ENCODE measurements around the gene PRKAG2.
"Not testable (repeated sequence)": the region's sequence is repeated elsewhere in the genome, so short reads cannot be mapped to it uniquely, and the experiment has no call there.

Gene PRKAG2

GRCh38 chr7:151590850-151591771 is 285.8 kb downstream of the PRKAG2 start:
- no peaks in the 10 kb centered on the region for H3K9me3 ChIP-seq (ENCODE audit: low read length)
- H3K4me1 ChIP-seq (ENCODE audit: insufficient read depth, low read length), result no peaks in the 10 kb centered on the region
- H2AFZ ChIP-seq (ENCODE audit: low read depth, low read length), result no peak overlapping the region
- no peak overlapping the region for H3K4me3 ChIP-seq (ENCODE audit: low read length)
- peaks cover 8% of the 10 kb centered on the region for H3K36me3 ChIP-seq (ENCODE audit: insufficient read depth, low read length)
- H3K27me3 ChIP-seq (ENCODE audit: insufficient read depth, low read length), result no peaks in the 10 kb centered on the region

- H3K4me3 ChIP-seq (ENCODE audit: low read length), result no peak overlapping the region
- peaks cover 8% of the 10 kb centered on the region for H3K36me3 ChIP-seq (ENCODE audit: insufficient read depth, low read length)
- no peak overlapping the region for H2AFZ ChIP-seq (ENCODE audit: low read depth, low read length)
- no peaks in the 10 kb centered on the region for H3K27me3 ChIP-seq (ENCODE audit: insufficient read depth, low read length)
- no peaks in the 10 kb centered on the region for H3K9me3 ChIP-seq (ENCODE audit: low read length)
- no peaks in the 10 kb centered on the region for H3K4me1 ChIP-seq (ENCODE audit: insufficient read depth, low read length)
These were observed 286.7 kb downstream of the PRKAG2 start for GRCh38 chr7:151590071-151590849.

- Histone ChIP-seq H3K27me3 (ENCODE audit: insufficient read depth, low read length) (no peaks in the 10 kb centered on the region), H3K9me3 (ENCODE audit: low read length) (no peaks in the 10 kb centered on the region), H3K36me3 (ENCODE audit: insufficient read depth, low read length) (peaks cover 6% of the 10 kb centered on the region), H2AFZ (ENCODE audit: low read depth, low read length) (no peak overlapping the region), H3K4me3 (ENCODE audit: low read length) (no peak overlapping the region), H3K4me1 (ENCODE audit: insufficient read depth, low read length) (no peaks in the 10 kb centered on the region)
These were observed 287.9 kb downstream of the PRKAG2 start for GRCh38 chr7:151588982-151589381.

- Histone ChIP-seq H3K4me3 (ENCODE audit: low read length) (no peak overlapping the region), H3K27me3 (ENCODE audit: insufficient read depth, low read length) (no peaks in the 10 kb centered on the region), H2AFZ (ENCODE audit: low read depth, low read length) (no peak overlapping the region), H3K9me3 (ENCODE audit: low read length) (no peaks in the 10 kb centered on the region), H3K4me1 (ENCODE audit: insufficient read depth, low read length) (no peaks in the 10 kb centered on the region), H3K36me3 (ENCODE audit: insufficient read depth, low read length) (peaks cover 4% of the 10 kb centered on the region)
These were observed 290.2 kb downstream of the PRKAG2 start for GRCh38 chr7:151586531-151587260.

GRCh38 chr7:151585744-151586393 is 291.0 kb downstream of the PRKAG2 start:
- no peaks in the 10 kb centered on the region for H3K4me1 ChIP-seq (ENCODE audit: insufficient read depth, low read length)
- no peak overlapping the region for H2AFZ ChIP-seq (ENCODE audit: low read depth, low read length)

GRCh38 chr7:151581741-151582140 is 295.2 kb downstream of the PRKAG2 start:
- H2AFZ ChIP-seq (ENCODE audit: low read depth, low read length), result no peak overlapping the region
- H3K9me3 ChIP-seq (ENCODE audit: low read length), result no peaks in the 10 kb centered on the region
- no peaks in the 10 kb centered on the region for H3K27me3 ChIP-seq (ENCODE audit: insufficient read depth, low read length)
- no peak overlapping the region for H3K4me3 ChIP-seq (ENCODE audit: low read length)
- no peaks in the 10 kb centered on the region for H3K36me3 ChIP-seq (ENCODE audit: insufficient read depth, low read length)
- H3K4me1 ChIP-seq (ENCODE audit: insufficient read depth, low read length), result no peaks in the 10 kb centered on the region

More at GRCh38 chr7:151585744-151586393, 291.0 kb downstream of the PRKAG2 start:
- Histone ChIP-seq H3K4me3 (ENCODE audit: low read length) (no peak overlapping the region), H3K36me3 (ENCODE audit: insufficient read depth, low read length) (no peaks in the 10 kb centered on the region), H3K9me3 (ENCODE audit: low read length) (no peaks in the 10 kb centered on the region), H3K27me3 (ENCODE audit: insufficient read depth, low read length) (no peaks in the 10 kb centered on the region)

- Histone ChIP-seq H3K9me3 (ENCODE audit: low read length) (no peaks in the 10 kb centered on the region), H2AFZ (ENCODE audit: low read depth, low read length) (no peak overlapping the region), H3K4me1 (ENCODE audit: insufficient read depth, low read length) (no peaks in the 10 kb centered on the region), H3K4me3 (ENCODE audit: low read length) (no peak overlapping the region), H3K36me3 (ENCODE audit: insufficient read depth, low read length) (no peaks in the 10 kb centered on the region), H3K27me3 (ENCODE audit: insufficient read depth, low read length) (no peaks in the 10 kb centered on the region)
These were observed 297.3 kb downstream of the PRKAG2 start for GRCh38 chr7:151579644-151580043.

- Histone ChIP-seq H3K9me3 (ENCODE audit: low read length) (no peaks in the 10 kb centered on the region), H2AFZ (ENCODE audit: low read depth, low read length) (no peak overlapping the region), H3K4me1 (ENCODE audit: insufficient read depth, low read length) (no peaks in the 10 kb centered on the region), H3K36me3 (ENCODE audit: insufficient read depth, low read length) (no peaks in the 10 kb centered on the region), H3K27me3 (ENCODE audit: insufficient read depth, low read length) (no peaks in the 10 kb centered on the region), H3K4me3 (ENCODE audit: low read length) (no peak overlapping the region)
These were observed 301.5 kb downstream of the PRKAG2 start for GRCh38 chr7:151575410-151575809.

- H2AFZ ChIP-seq (ENCODE audit: low read depth, low read length); H3K36me3 ChIP-seq (ENCODE audit: insufficient read depth, low read length); H3K4me3 ChIP-seq (ENCODE audit: low read length): not testable (repeated sequence)
These were observed 303.9 kb downstream of the PRKAG2 start for GRCh38 chr7:151573046-151573445.

GRCh38 chr7:151572136-151572535 is 304.8 kb downstream of the PRKAG2 start:
- Histone ChIP-seq H3K4me1 (ENCODE audit: insufficient read depth, low read length) (no peaks in the 10 kb centered on the region), H3K9me3 (ENCODE audit: low read length) (no peaks in the 10 kb centered on the region), H2AFZ (ENCODE audit: low read depth, low read length) (no peak overlapping the region), H3K4me3 (ENCODE audit: low read length) (no peak overlapping the region), H3K36me3 (ENCODE audit: insufficient read depth, low read length) (no peaks in the 10 kb centered on the region), H3K27me3 (ENCODE audit: insufficient read depth, low read length) (no peaks in the 10 kb centered on the region)

More at GRCh38 chr7:151573046-151573445, 303.9 kb downstream of the PRKAG2 start:
- H3K4me1 ChIP-seq (ENCODE audit: insufficient read depth, low read length); H3K9me3 ChIP-seq (ENCODE audit: low read length); H3K27me3 ChIP-seq (ENCODE audit: insufficient read depth, low read length): not testable (repeated sequence)

- Histone ChIP-seq H3K9me3 (ENCODE audit: low read length) (no peaks in the 10 kb centered on the region), H3K27me3 (ENCODE audit: insufficient read depth, low read length) (no peaks in the 10 kb centered on the region), H3K36me3 (ENCODE audit: insufficient read depth, low read length) (no peaks in the 10 kb centered on the region), H2AFZ (ENCODE audit: low read depth, low read length) (no peak overlapping the region), H3K4me1 (ENCODE audit: insufficient read depth, low read length) (no peaks in the 10 kb centered on the region), H3K4me3 (ENCODE audit: low read length) (no peak overlapping the region)
These were observed 305.4 kb downstream of the PRKAG2 start for GRCh38 chr7:151571471-151571870.

- no peaks in the 10 kb centered on the region for H3K27me3 ChIP-seq (ENCODE audit: insufficient read depth, low read length)
- no peaks in the 10 kb centered on the region for H3K36me3 ChIP-seq (ENCODE audit: insufficient read depth, low read length)
- no peaks in the 10 kb centered on the region for H3K4me1 ChIP-seq (ENCODE audit: insufficient read depth, low read length)
- H3K9me3 ChIP-seq (ENCODE audit: low read length), result no peaks in the 10 kb centered on the region
- H2AFZ ChIP-seq (ENCODE audit: low read depth, low read length), result no peak overlapping the region
- no peak overlapping the region for H3K4me3 ChIP-seq (ENCODE audit: low read length)
These were observed 306.5 kb downstream of the PRKAG2 start for GRCh38 chr7:151570366-151570915.
